NCI-H510A (cell line): ENCODE data around the gene RET.
"Not testable (repeated sequence)": the region's sequence is repeated elsewhere in the genome, so short reads cannot be mapped to it uniquely, and the experiment has no call there.

Experiments used
- DNase-seq: peaks from one replicate; lab custom pipeline; 2025; lab: John Stamatoyannopoulos, UW

RET gene

GRCh38 chr10:43135656-43136055 is 58.8 kb downstream of the RET start:
- no peak for DNase-seq

- no peak for DNase-seq
Measured at GRCh38 chr10:43136432-43136831, 59.6 kb downstream of the RET start.

- no peak for DNase-seq
Measured at GRCh38 chr10:43136995-43137716, 60.3 kb downstream of the RET start.

- no peak for DNase-seq
Measured at GRCh38 chr10:43137717-43138020, 60.8 kb downstream of the RET start.

DNA sequence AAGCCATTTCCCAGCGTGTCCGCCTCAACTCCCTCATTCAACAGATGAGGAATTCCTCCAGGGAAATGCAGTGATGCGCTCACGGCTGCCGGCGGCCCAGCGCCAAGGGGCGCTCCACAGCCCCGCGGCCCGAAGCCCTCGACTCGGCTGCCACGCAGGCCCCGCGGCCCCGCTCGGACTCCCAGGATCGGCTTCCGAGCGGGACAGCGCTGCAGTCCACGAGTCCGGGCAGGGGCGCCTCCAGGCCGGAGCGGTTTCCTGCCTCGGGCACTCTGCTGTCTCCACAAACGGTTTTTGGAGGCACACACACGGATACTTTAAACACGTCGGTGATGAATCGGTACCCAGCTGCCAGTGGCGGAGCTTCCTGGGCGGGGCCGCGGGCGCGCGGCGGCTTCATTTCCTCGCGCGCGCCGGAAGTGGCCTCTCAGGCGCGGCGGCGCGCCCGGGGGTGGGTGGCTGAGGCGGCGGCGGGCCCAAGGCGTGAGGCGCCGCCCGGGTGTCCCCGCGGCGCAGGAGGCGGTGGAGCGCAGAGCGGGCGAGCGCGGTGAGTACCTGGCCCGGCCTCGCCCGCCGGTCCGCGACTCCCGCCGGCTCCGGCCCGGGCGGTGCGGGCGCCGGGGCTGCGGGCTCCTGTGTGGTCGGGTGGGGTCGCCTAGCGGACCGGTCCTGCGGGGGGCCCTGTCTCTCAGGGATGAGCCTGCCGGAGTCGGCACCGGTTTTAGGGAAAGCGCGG is 61.3 kb downstream of the RET start, which contains the start of gene CSGALNACT2:
TSS of gene CSGALNACT2 (plus strand) at position 425 of the 736 bp plus-strand sequence. CDS start 16,705 bp downstream, outside the sequence.
- peak; percentile 82 for DNase-seq

DNA sequence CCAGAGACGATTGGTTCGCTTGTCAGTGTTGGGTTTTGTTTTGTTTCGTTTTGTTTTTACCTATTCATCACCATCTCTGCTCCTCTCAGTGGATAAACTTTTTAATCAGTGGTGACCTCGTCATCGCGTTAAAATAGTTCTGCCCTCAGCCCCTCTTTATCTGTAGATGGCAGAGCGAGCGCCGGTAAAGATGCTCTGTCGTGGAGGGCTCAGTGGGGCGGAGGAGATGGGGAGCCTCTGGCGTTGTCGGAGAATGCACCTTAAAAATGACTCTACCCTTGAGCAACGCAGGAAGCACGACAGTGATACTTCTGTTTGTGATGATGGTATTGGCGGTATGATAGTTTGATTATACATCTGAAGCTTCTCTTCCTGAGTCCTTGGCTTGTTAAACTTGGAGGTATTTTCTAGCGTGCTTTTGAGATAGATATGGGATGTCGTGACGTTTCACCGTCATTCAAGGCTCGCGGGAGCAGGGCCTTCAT is 61.9 kb downstream of the RET start:
- DNase-seq = no peak

DNA sequence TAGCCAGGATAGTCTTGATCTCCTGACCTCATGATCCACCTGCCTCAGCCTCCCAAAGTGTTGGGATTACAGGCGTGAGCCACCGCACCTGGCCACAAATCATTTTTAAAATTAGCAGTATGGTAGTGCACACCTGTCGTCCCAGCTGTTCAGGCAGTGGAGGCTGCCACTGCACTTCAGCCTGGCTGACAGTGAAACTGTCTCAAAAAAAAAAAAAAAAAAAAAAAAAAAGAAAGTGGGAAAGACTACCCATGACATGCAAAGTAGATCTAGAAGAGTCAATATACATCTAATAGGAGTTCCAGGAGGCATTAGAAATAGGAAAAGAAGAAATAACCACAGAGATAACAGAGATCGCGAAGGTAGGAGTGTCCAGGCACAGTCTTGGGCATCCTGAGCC is 64.6 kb downstream of the RET start:
- DNase-seq = no peak

- DNase-seq = no peak
Measured at GRCh38 chr10:43145311-43145710, 68.4 kb downstream of the RET start.

DNA sequence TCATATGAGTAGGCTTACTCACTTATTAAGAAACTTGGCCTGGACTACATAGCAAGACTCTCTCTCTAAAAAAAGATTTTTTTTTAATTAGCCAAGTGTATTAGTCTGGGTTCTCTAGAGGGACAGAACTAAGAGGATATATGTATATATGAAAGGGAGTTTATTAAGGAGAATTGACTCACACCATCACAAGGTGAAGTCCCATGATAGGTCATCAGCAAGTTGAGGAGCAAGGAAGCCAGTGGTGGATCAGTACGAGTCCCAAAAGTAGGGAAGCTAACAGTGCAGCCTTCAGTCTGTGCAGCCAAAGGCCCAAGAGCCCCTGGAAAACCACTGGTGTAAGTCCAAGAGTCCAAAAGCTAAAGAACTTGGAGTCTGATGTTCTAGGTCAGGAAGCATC is 69.1 kb downstream of the RET start:
- not testable (repeated sequence) for DNase-seq

GRCh38 chr10:43151371-43151770 is 74.5 kb downstream of the RET start:
- DNase-seq = no peak

GRCh38 chr10:43153901-43154300 is 77.0 kb downstream of the RET start:
- no peak for DNase-seq

DNA sequence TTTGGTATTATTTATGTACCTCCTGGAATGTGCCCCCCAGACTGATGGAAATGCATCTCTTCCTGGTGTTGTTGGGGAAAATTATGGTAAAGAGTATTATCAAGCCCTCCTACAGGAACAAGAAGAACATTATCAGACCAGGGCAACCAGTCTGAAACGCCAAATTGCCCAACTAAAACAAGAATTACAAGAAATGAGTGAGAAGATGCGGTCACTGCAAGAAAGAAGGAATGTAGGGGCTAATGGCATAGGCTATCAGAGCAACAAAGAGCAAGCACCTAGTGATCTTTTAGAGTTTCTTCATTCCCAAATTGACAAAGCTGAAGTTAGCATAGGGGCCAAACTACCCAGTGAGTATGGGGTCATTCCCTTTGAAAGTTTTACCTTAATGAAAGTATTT is 78.4 kb downstream of the RET start:
- no peak for DNase-seq

GRCh38 chr10:43155741-43156140 is 78.9 kb downstream of the RET start:
- no peak for DNase-seq

GRCh38 chr10:43156590-43157341 is 79.9 kb downstream of the RET start:
- DNase-seq = no peak

DNA sequence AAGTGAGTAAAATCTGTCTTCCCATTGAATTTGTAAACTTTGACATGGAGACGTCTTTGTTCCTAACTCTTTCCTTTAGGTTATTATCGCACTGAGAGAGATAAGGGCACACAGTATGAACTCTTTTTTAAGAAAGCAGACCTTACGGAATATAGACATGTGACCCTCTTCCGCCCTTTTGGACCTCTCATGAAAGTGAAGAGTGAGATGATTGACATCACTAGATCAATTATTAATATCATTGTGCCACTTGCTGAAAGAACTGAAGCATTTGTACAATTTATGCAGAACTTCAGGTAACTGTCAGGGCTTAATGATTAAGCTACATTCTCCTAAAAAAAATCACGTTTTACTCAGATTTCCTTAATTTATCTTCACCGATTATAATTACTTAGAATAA is 81.8 kb downstream of the RET start:
- DNase-seq = no peak

GRCh38 chr10:43160046-43160920 is 83.4 kb downstream of the RET start:
- DNase-seq = no peak

GRCh38 chr10:43160921-43161255 is 84.0 kb downstream of the RET start:
- DNase-seq = no peak

DNA sequence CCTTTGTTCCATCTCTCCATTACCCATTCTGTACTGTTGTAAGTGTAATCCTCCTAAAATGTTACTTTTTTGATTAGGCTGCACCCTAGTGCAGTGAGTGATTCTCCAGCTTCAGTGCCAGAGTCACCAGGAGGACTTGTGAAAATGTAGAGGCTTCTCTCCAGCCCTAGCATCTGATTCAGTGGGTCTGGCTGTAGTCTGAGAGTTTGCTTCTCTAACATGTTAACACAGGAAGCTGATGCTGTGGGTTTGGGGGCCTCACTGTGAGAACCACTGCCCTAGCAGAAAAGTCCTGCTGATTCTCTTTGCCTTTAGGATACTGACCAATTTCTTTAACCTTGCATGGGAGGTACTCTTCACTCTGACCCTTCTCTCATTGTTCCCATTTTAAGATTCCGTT is 85.7 kb downstream of the RET start:
- no peak for DNase-seq

DNA sequence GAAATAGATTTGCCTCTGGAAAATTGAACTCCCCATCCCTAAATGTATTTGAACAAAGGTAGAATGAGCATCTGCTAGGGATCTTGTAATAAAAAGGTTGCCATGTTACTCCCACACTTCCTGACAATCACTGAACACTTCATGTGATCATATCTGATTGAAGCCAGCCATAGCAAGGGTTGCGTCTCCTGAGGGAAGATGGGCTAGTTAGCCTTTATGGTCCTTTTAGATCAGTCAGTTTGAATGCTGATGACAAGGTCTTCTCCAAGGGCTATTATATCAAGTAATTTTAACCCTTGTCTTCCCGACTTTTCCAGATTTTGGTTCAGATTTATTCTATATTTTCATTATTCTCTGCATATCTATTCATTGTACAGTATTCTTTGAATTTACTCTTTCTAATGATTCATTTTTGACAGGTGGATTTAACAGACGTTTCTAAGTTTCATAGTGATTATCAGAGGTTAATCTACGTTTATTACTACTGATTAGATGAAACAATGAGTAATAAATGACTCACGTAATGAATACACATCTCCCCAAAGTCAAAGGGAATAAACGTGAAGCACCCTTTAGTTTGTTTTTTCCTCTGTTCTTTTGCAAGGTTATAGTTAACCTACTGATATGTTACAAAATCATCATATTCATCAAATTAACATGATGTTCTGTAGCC is 89.5 kb downstream of the RET start:
- DNase-seq = no peak

DNA sequence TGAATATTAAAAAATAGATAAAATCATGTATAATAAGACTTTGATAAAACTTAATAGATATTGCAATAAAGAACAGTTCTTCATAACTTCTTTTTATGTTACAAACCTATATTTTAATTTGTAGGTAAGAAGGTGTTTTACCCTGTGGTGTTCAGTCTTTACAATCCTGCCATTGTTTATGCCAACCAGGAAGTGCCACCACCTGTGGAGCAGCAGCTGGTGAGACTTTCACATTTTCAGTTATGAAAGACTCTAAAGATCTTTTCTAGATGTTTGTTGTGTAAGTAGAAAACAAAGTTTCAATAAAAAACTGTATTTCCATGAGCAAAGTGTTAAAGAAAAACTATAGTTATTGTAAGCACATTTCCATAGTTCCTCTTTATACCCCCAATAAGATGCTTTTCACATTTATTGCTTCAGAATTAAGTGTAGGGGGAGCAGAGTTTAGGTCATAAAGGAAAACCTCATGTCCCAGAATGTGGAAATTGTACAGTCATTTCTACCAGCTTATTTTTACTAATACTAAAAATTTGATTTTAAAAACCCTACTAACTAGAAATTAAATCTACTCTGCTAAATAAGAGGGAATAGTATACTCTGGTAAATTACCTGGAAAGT is 90.1 kb downstream of the RET start:
- DNase-seq = no peak

GRCh38 chr10:43167498-43167889 is 90.6 kb downstream of the RET start:
- DNase-seq = no peak
